ENCODE measurements around the gene UGT1A10. TPM values are rescaled to one million over a fixed set of nuclear protein-coding genes. Genes with fewer than 3 reads are reported as not detected.

Gene UGT1A10
- total RNA-seq, 1 experiment from 2014 or later: not detected

- ChIA-PET RAD21 (ENCODE audit: low non-redundant PET in 1 of 2, low total read pairs in 2 of 2, uncharacterized antibody in 2 of 2, unreplicated experiment in 2 of 2) (no interaction called here), CTCF (no interaction called here), POLR2A (no interaction called here)
- Histone ChIP-seq H3K9me3 (ENCODE audit: control insufficient read depth in 1 of 2, insufficient read depth in 1 of 2, low read depth in 1 of 2, low read length in 2 of 2) (no peaks in the 10 kb centered on the region), H3K9me2 (ENCODE audit: insufficient read depth) (no peaks in the 10 kb centered on the region), H3K4me1 (ENCODE audit: control insufficient read depth in 1 of 2, insufficient read depth in 2 of 2, low read length in 2 of 2) (no peaks in the 10 kb centered on the region), H3K4me2 (ENCODE audit: low read length) (no peak overlapping the region), H3K4me3 (replicated peaks in 1 of 2; ENCODE audit: low read depth in 1 of 2, low read length in 2 of 2) (no peak overlapping the region), H3K27ac (ENCODE audit: low read depth, low read length) (no peak overlapping the region), H3K36me3 (ENCODE audit: control insufficient read depth in 1 of 2, insufficient read depth in 2 of 2, low read length in 2 of 2) (no peaks in the 10 kb centered on the region), H3K27me3 (ENCODE audit: insufficient read depth, low read length) (no peaks in the 10 kb centered on the region), H3K9ac (ENCODE audit: low read length) (no peak overlapping the region), H4K20me1 (ENCODE audit: insufficient read depth) (no peaks in the 10 kb centered on the region), H3K79me2 (ENCODE audit: insufficient read depth, low read length) (no peaks in the 10 kb centered on the region), H2AFZ (ENCODE audit: low read depth, low read length, poor library complexity, severe bottlenecking) (no peak overlapping the region)
- ATAC-seq (no peak), DNase-seq (ENCODE audit: low read depth, low spot score) (no peak)
- intact Hi-C loops (cut with micrococcal nuclease): no loop called here
- TF ChIP-seq FOSL1 (IDR thresholded peaks at IDR 0.05; ENCODE audit: low read depth) (no peak), JUND (IDR thresholded peaks at IDR 0.05) (no peak), ZNF274 (IDR thresholded peaks at IDR 0.05; ENCODE audit: low read depth, low read length) (no peak)
- TF ChIP-seq, protein P1, sequence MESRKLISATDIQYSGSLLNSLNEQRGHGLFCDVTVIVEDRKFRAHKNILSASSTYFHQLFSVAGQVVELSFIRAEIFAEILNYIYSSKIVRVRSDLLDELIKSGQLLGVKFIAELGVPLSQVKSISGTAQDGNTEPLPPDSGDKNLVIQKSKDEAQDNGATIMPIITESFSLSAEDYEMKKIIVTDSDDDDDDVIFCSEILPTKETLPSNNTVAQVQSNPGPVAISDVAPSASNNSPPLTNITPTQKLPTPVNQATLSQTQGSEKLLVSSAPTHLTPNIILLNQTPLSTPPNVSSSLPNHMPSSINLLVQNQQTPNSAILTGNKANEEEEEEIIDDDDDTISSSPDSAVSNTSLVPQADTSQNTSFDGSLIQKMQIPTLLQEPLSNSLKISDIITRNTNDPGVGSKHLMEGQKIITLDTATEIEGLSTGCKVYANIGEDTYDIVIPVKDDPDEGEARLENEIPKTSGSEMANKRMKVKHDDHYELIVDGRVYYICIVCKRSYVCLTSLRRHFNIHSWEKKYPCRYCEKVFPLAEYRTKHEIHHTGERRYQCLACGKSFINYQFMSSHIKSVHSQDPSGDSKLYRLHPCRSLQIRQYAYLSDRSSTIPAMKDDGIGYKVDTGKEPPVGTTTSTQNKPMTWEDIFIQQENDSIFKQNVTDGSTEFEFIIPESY (IDR thresholded peaks at IDR 0.05; ENCODE audit: extremely low read depth, insufficient replicate concordance, low read length): no peak
- BruUV-seq (replicated peaks): no TSS peak
These were observed 70.5 kb downstream of the UGT1A10 start for GRCh38 chr2:233706720-233707119.

DNA sequence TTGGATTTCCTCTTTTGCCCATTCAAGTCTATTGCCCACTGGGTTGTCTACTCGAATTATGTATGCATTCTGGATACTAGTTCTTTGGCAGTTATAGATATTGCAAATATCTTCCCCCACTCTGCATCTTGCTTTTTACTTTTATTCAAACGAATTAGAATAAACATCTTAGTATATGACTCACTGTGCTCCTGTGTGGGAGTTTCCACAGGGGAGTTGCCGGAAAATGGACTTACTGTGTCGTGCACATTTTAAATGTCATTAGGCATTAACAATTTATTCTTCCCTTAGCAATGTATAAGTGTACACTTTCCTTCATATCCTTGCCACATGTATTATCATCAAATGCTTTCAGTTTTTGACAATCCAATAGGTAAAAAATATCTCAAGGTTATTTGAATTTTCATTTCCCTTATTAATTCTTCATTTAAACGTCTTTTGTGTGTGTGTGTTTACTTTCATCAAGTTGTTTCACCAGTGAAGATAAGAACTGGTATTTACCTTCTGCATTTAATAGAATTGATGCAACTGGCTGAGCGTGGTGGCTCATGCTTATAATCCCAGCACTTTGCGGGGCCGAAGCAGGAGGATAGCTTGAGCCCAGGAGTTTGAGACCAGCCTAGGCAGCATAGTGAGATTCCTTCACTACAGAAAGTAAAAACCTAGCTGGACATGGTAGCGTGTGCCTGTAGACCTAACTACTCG is 71.8 kb downstream of the UGT1A10 start:
- ChIA-PET CTCF (no interaction called here), POLR2A (no interaction called here), RAD21 (ENCODE audit: low non-redundant PET in 1 of 2, low total read pairs in 2 of 2, uncharacterized antibody in 2 of 2, unreplicated experiment in 2 of 2) (no interaction called here)
- H3K79me2 ChIP-seq (ENCODE audit: insufficient read depth, low read length): no peaks in the 10 kb centered on the region
- H4K20me1 ChIP-seq (ENCODE audit: insufficient read depth): no peaks in the 10 kb centered on the region
- no peaks in the 10 kb centered on the region for H3K27me3 ChIP-seq (ENCODE audit: insufficient read depth, low read length)
- no peaks in the 10 kb centered on the region for H3K9me3 ChIP-seq (ENCODE audit: control insufficient read depth in 1 of 2, insufficient read depth in 1 of 2, low read depth in 1 of 2, low read length in 2 of 2)
- H3K4me3 ChIP-seq (replicated peaks in 1 of 2; ENCODE audit: low read depth in 1 of 2, low read length in 2 of 2): no peak overlapping the region
- H3K27ac ChIP-seq (ENCODE audit: low read depth, low read length): no peak overlapping the region
- no peak overlapping the region for H3K4me2 ChIP-seq (ENCODE audit: low read length)
- no peak overlapping the region for H3K9ac ChIP-seq (ENCODE audit: low read length)
- intact Hi-C loops (cut with micrococcal nuclease): no loop called here
- H3K9me2 ChIP-seq (ENCODE audit: insufficient read depth): no peaks in the 10 kb centered on the region
- BruUV-seq (replicated peaks): no TSS peak
- no peak for TF ChIP-seq YY1 (IDR thresholded peaks at IDR 0.05; ENCODE audit: extremely low read depth, insufficient replicate concordance, low read depth, low read length)
- TF ChIP-seq JUND (IDR thresholded peaks at IDR 0.05): no peak
- TF ChIP-seq, protein P2, sequence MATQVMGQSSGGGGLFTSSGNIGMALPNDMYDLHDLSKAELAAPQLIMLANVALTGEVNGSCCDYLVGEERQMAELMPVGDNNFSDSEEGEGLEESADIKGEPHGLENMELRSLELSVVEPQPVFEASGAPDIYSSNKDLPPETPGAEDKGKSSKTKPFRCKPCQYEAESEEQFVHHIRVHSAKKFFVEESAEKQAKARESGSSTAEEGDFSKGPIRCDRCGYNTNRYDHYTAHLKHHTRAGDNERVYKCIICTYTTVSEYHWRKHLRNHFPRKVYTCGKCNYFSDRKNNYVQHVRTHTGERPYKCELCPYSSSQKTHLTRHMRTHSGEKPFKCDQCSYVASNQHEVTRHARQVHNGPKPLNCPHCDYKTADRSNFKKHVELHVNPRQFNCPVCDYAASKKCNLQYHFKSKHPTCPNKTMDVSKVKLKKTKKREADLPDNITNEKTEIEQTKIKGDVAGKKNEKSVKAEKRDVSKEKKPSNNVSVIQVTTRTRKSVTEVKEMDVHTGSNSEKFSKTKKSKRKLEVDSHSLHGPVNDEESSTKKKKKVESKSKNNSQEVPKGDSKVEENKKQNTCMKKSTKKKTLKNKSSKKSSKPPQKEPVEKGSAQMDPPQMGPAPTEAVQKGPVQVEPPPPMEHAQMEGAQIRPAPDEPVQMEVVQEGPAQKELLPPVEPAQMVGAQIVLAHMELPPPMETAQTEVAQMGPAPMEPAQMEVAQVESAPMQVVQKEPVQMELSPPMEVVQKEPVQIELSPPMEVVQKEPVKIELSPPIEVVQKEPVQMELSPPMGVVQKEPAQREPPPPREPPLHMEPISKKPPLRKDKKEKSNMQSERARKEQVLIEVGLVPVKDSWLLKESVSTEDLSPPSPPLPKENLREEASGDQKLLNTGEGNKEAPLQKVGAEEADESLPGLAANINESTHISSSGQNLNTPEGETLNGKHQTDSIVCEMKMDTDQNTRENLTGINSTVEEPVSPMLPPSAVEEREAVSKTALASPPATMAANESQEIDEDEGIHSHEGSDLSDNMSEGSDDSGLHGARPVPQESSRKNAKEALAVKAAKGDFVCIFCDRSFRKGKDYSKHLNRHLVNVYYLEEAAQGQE (IDR thresholded peaks at IDR 0.05; ENCODE audit: low read depth): no peak
- H3K36me3 ChIP-seq (ENCODE audit: control insufficient read depth in 1 of 2, insufficient read depth in 2 of 2, low read length in 2 of 2): no peaks in the 10 kb centered on the region
- ATAC-seq (no peak), DNase-seq (ENCODE audit: low read depth, low spot score) (no peak)
- no peaks in the 10 kb centered on the region for H3K4me1 ChIP-seq (ENCODE audit: control insufficient read depth in 1 of 2, insufficient read depth in 2 of 2, low read length in 2 of 2)
- H2AFZ ChIP-seq (ENCODE audit: low read depth, low read length, poor library complexity, severe bottlenecking): no peak overlapping the region

All from HCT116 (cell line).